A549 (cell line): ENCODE results near the gene TNIP2. TPM values are rescaled to one million over a fixed set of nuclear protein-coding genes. Genes with fewer than 3 reads are reported as not detected.

Experiments used
- ATAC-seq, 2 experiments: fragments of 200-7000 bp in 1 of 2; fragments of >200 bp in 1 of 2; cut with Nextera tagmentation in 1 of 2; cut with Tn5 transposase in 1 of 2; 3 replicates each; pipeline versions ENCODE4 v1.8.0 to v1.9.1; 2018 to 2020; ENCODE audit warnings: mild to moderate bottlenecking in 1 of 2, moderate library complexity in 1 of 2
- CTCF ChIA-PET: fragments of 300-600 bp; sonication (Branson Sonifier 250); formaldehyde crosslinking; extraction: SDS; loops from one replicate; lab custom pipeline; 2021; ENCODE audit warnings: antibody characterized with exemption, inconsistent platforms; lab: Yijun Ruan, JAX
- POLR2A ChIA-PET: fragments of 350-600 bp; formaldehyde crosslinking; extraction: SDS; loops from one replicate; lab custom pipeline; 2021; ENCODE audit warnings: antibody characterized with exemption, inconsistent platforms; lab: Yijun Ruan, JAX
- DNase-seq, 2 experiments: peaks; one replicate each; pipeline versions ENCODE4 v3.0.0 to v3.0.0-alpha.2; 2011 to 2016; ENCODE audit warnings: low read depth in 1 of 2, low spot score in 1 of 2
- FAIRE-seq: peaks from 2 replicates; lab custom pipeline; 2011; peaks lifted over from hg19 to GRCh38; lab: Jason Lieb, UNC
- H3K27ac ChIP-seq, 2 experiments: fragments of >200 bp; sonication (Bioruptor Twin); formaldehyde crosslinking; 3 replicates each; pipeline ENCODE4 v1.5.1; 2016 to 2017
- H3K4me1 ChIP-seq: fragments of >200 bp; sonication (Bioruptor Twin); formaldehyde crosslinking; 3 replicates; pipeline ENCODE4 v1.6.1; 2016
- H3K4me2 ChIP-seq: fragments of >200 bp; sonication (Bioruptor Twin); formaldehyde crosslinking; 3 replicates; pipeline ENCODE4 v1.6.1; 2016
- H3K4me3 ChIP-seq: fragments of >200 bp; sonication (Bioruptor Twin); formaldehyde crosslinking; 3 replicates; pipeline ENCODE4 v1.5.1; 2016
- H3K9me3 ChIP-seq: fragments of >200 bp; sonication (Bioruptor Twin); formaldehyde crosslinking; 3 replicates; pipeline ENCODE4 v1.6.1; 2016
- BHLHE40 ChIP-seq: IDR thresholded peaks from 2 replicates; pipeline ENCODE4 v1.6.1; 2012; ENCODE audit warnings: low read depth, low read length, inconsistent platforms
- CEBPB ChIP-seq, 2 experiments: fragments of >200 bp in 1 of 2; sonication (Bioruptor Twin) in 1 of 2; formaldehyde crosslinking in 1 of 2; IDR thresholded peaks; 2 replicates each; pipeline ENCODE4 v1.6.1; 2012 to 2016
- CHD2 ChIP-seq: fragments of 150-350 bp; IDR thresholded peaks from 2 replicates; pipeline ENCODE4 v1.6.1; 2014; ENCODE audit warnings: low read length; ENCODE audit not compliant: partially characterized antibody
- CHD4 ChIP-seq: fragments of 200-600 bp; sonication (generic); IDR thresholded peaks from 2 replicates; pipeline ENCODE4 v1.6.1; 2016; ENCODE audit warnings: antibody characterized with exemption, mild to moderate bottlenecking, borderline replicate concordance
- E2F6 ChIP-seq: IDR thresholded peaks from 2 replicates; pipeline ENCODE4 v1.6.1; 2012; ENCODE audit warnings: low read depth, borderline replicate concordance
- FOSL2 ChIP-seq, 2 experiments: fragments of 450-650 bp in 1 of 2; fragments of >200 bp in 1 of 2; sonication (Bioruptor Twin) in 1 of 2; formaldehyde crosslinking; IDR thresholded peaks; 2 replicates each; pipeline versions ENCODE4 v1.5.0 to v1.6.1; 2016 to 2020; ENCODE audit warnings: mild to moderate bottlenecking in 1 of 2, moderate library complexity in 1 of 2
- FOXS1 ChIP-seq: fragments of 250-450 bp; sonication (Bioruptor Pico); IDR thresholded peaks from 2 replicates; pipeline ENCODE4 v1.5.0; 2020; ENCODE audit warnings: mild to moderate bottlenecking, moderate library complexity
- HMGXB4 ChIP-seq: fragments of 250-450 bp; sonication (Bioruptor Pico); IDR thresholded peaks from 2 replicates; pipeline ENCODE4 v1.5.0; 2021; ENCODE audit warnings: mild to moderate bottlenecking, moderate library complexity, borderline replicate concordance
- HOXA7 ChIP-seq: fragments of 250-450 bp; sonication (Bioruptor Pico); IDR thresholded peaks from 2 replicates; pipeline ENCODE4 v1.5.0; 2020; ENCODE audit warnings: mild to moderate bottlenecking, moderate library complexity
- HOXB5 ChIP-seq: fragments of 250-450 bp; sonication (Bioruptor Pico); IDR thresholded peaks from 2 replicates; pipeline ENCODE4 v1.5.0; 2020; ENCODE audit warnings: mild to moderate bottlenecking, moderate library complexity
- MAZ ChIP-seq: fragments of 150-350 bp; IDR thresholded peaks from 2 replicates; pipeline ENCODE4 v1.6.1; 2014; ENCODE audit warnings: antibody characterized with exemption, low read depth, low read length, borderline replicate concordance
- MYC ChIP-seq: IDR thresholded peaks from 2 replicates; pipeline ENCODE4 v1.6.1; 2012; ENCODE audit warnings: mild to moderate bottlenecking, inconsistent platforms, low read length, improper control_type of control experiment, borderline replicate concordance
- PHF8 ChIP-seq: fragments of 200-600 bp; sonication (generic); IDR thresholded peaks from 2 replicates; pipeline ENCODE4 v1.6.1; 2016; ENCODE audit warnings: low read depth, mild to moderate bottlenecking, antibody characterized with exemption, moderate library complexity, borderline replicate concordance
- RAD21 ChIP-seq, 2 experiments: fragments of >200 bp in 1 of 2; sonication (Bioruptor Twin) in 1 of 2; formaldehyde crosslinking in 1 of 2; IDR thresholded peaks in 1 of 2; conservative IDR thresholded peaks in 1 of 2; 2 replicates in 1 of 2; 3 replicates in 1 of 2; pipeline ENCODE4 v1.6.1; 2012 to 2018; ENCODE audit warnings: inconsistent platforms in 1 of 2
- RARB ChIP-seq: fragments of 250-450 bp; sonication (Bioruptor Pico); IDR thresholded peaks from 2 replicates; pipeline ENCODE4 v1.8.0; 2021; ENCODE audit warnings: mild to moderate bottlenecking, moderate library complexity
- SMC3 ChIP-seq: fragments of >200 bp; sonication (Bioruptor Twin); formaldehyde crosslinking; IDR thresholded peaks from 3 replicates; pipeline ENCODE4 v1.6.1; 2018; ENCODE audit warnings: inconsistent platforms
- TFCP2L1 ChIP-seq: fragments of 250-450 bp; sonication (Bioruptor Pico); IDR thresholded peaks from 2 replicates; pipeline ENCODE4 v1.5.0; 2021; ENCODE audit warnings: mild to moderate bottlenecking
- USF2 ChIP-seq: fragments of 450-650 bp; IDR thresholded peaks from 2 replicates; pipeline ENCODE4 v1.6.1; 2014; ENCODE audit warnings: antibody characterized with exemption
- ZFP36 ChIP-seq: fragments of 450-650 bp; IDR thresholded peaks from 2 replicates; pipeline ENCODE4 v1.6.1; 2014; ENCODE audit warnings: borderline replicate concordance; ENCODE audit not compliant: partially characterized antibody
- ZNF302 ChIP-seq: fragments of 250-450 bp; sonication (Bioruptor Pico); IDR thresholded peaks from 2 replicates; pipeline ENCODE4 v1.9.0; 2021; ENCODE audit warnings: inconsistent platforms, mild to moderate bottlenecking, moderate library complexity
- ZSCAN20 ChIP-seq: fragments of 250-450 bp; sonication (Bioruptor Pico); IDR thresholded peaks from 2 replicates; pipeline ENCODE4 v1.8.0; 2022; ENCODE audit warnings: mild to moderate bottlenecking, moderate library complexity
- WGBS: methylation state at CpG from one replicate; pipeline ENCODE4 v1.1.6; 2017; ENCODE audit errors: missing lambda C conversion rate; 5-methylcytosine and 5-hydroxymethylcytosine counted together
- polyA plus RNA-seq, 4 experiments: library from polyadenylated mRNA; depleted of rRNA in 3 of 4; stranded (reverse); fragments of >200 nt; fragmentation: RNase III in 1 of 4; extraction: RNeasy Plus Mini Kit Qiagen cat#74134 plus additional on column Dnase treatment in 1 of 4; gene quantifications; 2 replicates in 3 of 4; 3 replicates in 1 of 4; pipeline ENCODE4 v1.2.3, GENCODE V29; 2011 to 2017
- TF ChIP-seq, protein P1 (sequence below): fragments of 150-350 bp; IDR thresholded peaks from 2 replicates; pipeline ENCODE4 v1.6.1; 2014; ENCODE audit warnings: low read depth, mild to moderate bottlenecking, low read length

TNIP2 gene
- polyA plus RNA-seq, 2 of the 4 experiments (the other 2 are of a cell fraction) = 20.0 to 27.9 TPM

DNA sequence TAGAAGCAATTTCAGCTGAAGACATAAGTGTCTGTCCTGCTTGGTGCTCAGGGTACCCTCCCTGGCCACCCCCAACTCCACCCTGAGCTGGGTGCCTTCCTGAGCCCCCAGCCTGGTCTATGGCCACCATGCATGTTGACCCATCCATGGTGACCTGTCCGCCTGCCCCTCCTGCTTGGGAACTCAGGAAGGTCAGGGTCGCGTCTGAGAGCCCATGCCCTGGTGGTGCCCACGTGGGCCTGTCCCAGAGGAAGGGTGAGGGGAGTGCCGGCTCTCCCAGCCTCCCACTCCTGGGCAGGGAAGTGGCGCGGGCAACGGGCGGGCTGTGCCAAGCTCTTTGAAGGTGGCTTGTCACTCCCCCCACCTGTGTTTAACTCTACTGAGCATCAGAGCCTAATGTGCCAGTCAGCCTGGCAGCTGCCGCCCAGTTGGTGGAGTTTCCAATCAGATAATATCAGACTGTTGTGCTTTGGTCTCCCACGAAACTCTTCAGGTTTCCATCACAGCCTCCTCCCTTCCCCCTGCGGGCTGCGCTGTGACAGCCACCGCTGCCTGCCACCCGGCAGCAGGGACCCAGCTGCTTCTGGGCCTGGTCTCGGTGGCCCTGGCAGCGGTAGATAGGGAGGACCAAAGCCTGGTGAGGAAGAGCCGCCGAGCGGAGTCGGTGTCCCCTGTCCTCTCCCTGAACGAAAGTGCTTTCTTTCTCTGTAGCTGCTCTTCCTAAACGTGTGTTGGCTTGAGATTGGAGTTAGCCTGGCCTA, 41.6 kb upstream of the TNIP2 start:
- Histone ChIP-seq H3K27ac (peak overlapping the region; percentile 86 to 88), H3K4me3 (no peak overlapping the region), H3K9me3 (no peaks in the 10 kb centered on the region), H3K4me2 (peak overlapping the region; percentile 100; the same call in 2 of the 3 replicates), H3K4me1 (peaks cover 73% of the 10 kb centered on the region)
- ChIA-PET CTCF (interaction anchor here (0.7 to 1.7 kb wide), 2 partner anchors 23 to 34 kb away, joined by 3 to 7 read pairs; no protein-coding TSS in a partner anchor), POLR2A (interaction anchor here (1.7 kb wide), 1 partner anchor 46 kb away, joined by 4 read pairs; the partner anchor contains the start of gene ADD1)
- FAIRE-seq (no peak), DNase-seq (no peak), ATAC-seq (no peak)
- WGBS = 97% methylated on average over 12 of the region's 23 CpGs
- TF ChIP-seq E2F6 (no peak), RAD21 (conservative IDR thresholded peaks at IDR 0.05 in 1 of 2, IDR thresholded peaks at IDR 0.05 in 1 of 2) (no peak), ZNF302 (CRISPR knock-in tag) (no peak), CHD4 (no peak)

DNA sequence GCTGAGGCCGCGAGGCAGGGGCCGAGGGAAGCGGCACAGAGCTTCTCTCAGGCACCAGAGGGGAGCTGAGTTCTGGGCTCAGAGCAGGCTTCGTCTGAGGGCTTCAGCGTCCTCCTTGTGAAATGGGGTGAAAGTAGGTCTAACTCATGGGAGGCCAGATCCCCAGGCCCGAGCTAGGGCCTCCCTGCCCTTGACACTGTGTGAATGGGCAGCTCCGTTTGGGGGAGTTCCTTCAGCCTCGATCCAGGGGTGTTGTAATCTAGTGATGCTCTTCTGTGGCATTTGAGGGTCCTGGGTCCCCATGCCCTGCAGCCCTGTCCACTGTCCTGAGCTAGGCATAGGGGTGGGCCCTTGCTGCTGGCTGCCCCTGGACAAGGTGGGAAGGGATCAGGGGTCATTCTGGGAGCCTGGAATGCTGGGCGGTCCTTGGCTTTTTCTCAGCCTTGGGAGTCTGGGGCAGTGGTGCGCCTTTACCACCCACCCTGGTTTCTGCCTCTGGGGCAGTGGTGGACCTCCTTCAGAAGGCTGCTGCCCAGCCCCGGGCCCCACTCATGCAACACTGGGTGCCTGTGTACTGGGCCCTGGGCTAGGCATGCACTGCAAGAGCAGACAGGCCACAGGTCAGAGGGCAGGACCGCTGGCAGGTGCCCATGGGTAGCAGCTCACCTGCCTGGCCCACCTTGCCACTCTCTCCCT, 40.9 kb upstream of the TNIP2 start:
- ATAC-seq (no peak), FAIRE-seq (no peak), DNase-seq (no peak)
- TF ChIP-seq FOSL2 (IDR thresholded peaks at IDR 0.05) (no peak), FOSL2 (CRISPR knock-in tag; IDR thresholded peaks at IDR 0.05) (no peak), MYC (no peak), SMC3 (no peak), ZNF302 (CRISPR knock-in tag) (no peak), CHD2 (no peak), TFCP2L1 (CRISPR knock-in tag) (no peak), RARB (CRISPR knock-in tag) (no peak), BHLHE40 (no peak), HOXA7 (CRISPR knock-in tag) (no peak), PHF8 (no peak), ZSCAN20 (CRISPR knock-in tag) (no peak), ZFP36 (no peak), HMGXB4 (CRISPR knock-in tag) (no peak), CEBPB (IDR thresholded peaks at IDR 0.05) (no peak), MAZ (no peak), FOXS1 (CRISPR knock-in tag) (no peak), USF2 (no peak), HOXB5 (no peak)
- TF ChIP-seq, protein P1, sequence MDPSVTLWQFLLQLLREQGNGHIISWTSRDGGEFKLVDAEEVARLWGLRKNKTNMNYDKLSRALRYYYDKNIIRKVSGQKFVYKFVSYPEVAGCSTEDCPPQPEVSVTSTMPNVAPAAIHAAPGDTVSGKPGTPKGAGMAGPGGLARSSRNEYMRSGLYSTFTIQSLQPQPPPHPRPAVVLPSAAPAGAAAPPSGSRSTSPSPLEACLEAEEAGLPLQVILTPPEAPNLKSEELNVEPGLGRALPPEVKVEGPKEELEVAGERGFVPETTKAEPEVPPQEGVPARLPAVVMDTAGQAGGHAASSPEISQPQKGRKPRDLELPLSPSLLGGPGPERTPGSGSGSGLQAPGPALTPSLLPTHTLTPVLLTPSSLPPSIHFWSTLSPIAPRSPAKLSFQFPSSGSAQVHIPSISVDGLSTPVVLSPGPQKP = no peak
- POLR2A ChIA-PET = interaction anchor here (1.7 kb wide), 1 partner anchor 46 kb away, joined by 4 read pairs; the partner anchor contains the start of gene ADD1
- H3K4me2 ChIP-seq = peak overlapping the region; percentile 100
- H3K27ac ChIP-seq = peak overlapping the region; percentile 86 to 88
- H3K4me3 ChIP-seq = no peak overlapping the region
- no peaks in the 10 kb centered on the region for H3K9me3 ChIP-seq
- peaks cover 73% of the 10 kb centered on the region for H3K4me1 ChIP-seq
- 56% methylated on average over 10 of the region's 13 CpGs for WGBS
- CTCF ChIA-PET = interaction anchor here (1.7 kb wide), 1 partner anchor 33 kb away, joined by 7 read pairs; no protein-coding TSS in a partner anchor
